ENCODE data around the gene WNT7B. TPM values are rescaled to one million over a fixed set of nuclear protein-coding genes. Genes with fewer than 3 reads are reported as not detected.

Gene WNT7B
- polyA plus RNA-seq, 1 of the 3 experiments (the other 2 are of a cell fraction) = 0.13 TPM

GRCh38 chr22:45892681-45893461, 84.1 kb downstream of the WNT7B start (continued):
- TF ChIP-seq, protein P1, sequence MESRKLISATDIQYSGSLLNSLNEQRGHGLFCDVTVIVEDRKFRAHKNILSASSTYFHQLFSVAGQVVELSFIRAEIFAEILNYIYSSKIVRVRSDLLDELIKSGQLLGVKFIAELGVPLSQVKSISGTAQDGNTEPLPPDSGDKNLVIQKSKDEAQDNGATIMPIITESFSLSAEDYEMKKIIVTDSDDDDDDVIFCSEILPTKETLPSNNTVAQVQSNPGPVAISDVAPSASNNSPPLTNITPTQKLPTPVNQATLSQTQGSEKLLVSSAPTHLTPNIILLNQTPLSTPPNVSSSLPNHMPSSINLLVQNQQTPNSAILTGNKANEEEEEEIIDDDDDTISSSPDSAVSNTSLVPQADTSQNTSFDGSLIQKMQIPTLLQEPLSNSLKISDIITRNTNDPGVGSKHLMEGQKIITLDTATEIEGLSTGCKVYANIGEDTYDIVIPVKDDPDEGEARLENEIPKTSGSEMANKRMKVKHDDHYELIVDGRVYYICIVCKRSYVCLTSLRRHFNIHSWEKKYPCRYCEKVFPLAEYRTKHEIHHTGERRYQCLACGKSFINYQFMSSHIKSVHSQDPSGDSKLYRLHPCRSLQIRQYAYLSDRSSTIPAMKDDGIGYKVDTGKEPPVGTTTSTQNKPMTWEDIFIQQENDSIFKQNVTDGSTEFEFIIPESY (IDR thresholded peaks at IDR 0.05; ENCODE audit: borderline replicate concordance, low read depth) = no peak
- no peak for TF ChIP-seq YY1 (IDR thresholded peaks at IDR 0.05; ENCODE audit: low read depth)

GRCh38 chr22:45891996-45892621, 84.9 kb downstream of the WNT7B start:
- DNase-seq = no peak
- 90% methylated on average over 4 of the region's 22 CpGs for WGBS (ENCODE audit: low lambda C conversion rate)
- Histone ChIP-seq H3K9me2 (no peaks in the 10 kb centered on the region), H3K9ac (no peak overlapping the region), H3K79me2 (ENCODE audit: insufficient read depth) (no peaks in the 10 kb centered on the region), H3K27ac (ENCODE audit: low read depth in 2 of 2, low read length in 1 of 2) (no peak overlapping the region), H2AFZ (ENCODE audit: low read depth) (no peak overlapping the region), H4K20me1 (ENCODE audit: insufficient read depth) (no peaks in the 10 kb centered on the region), H3K4me2 (no peak overlapping the region), H3K36me3 (replicated peaks in 1 of 2; ENCODE audit: control insufficient read depth in 1 of 2, insufficient read depth in 2 of 2, low read length in 1 of 2) (no peaks in the 10 kb centered on the region), H3K4me1 (ENCODE audit: control insufficient read depth in 1 of 2, insufficient read depth in 2 of 2, low read depth in 1 of 2, low read length in 1 of 2) (peaks cover 0 to 14% of the 10 kb centered on the region in 2 experiments; a peak in 1 of 4 replicates), H3F3A (replicated peaks; ENCODE audit: insufficient read depth) (no peaks in the 10 kb centered on the region), H3K4me3 (ENCODE audit: low read depth in 2 of 2, low read length in 1 of 2) (no peak overlapping the region), H3K9me3 (no peaks in the 10 kb centered on the region), H3K27me3 (ENCODE audit: insufficient read depth) (no peaks in the 10 kb centered on the region)
- ChIA-PET POLR2A (no interaction called here), CTCF (interaction anchor here (1.2 kb wide), 1 partner anchor 28 kb away, joined by 3 read pairs; no protein-coding TSS in a partner anchor)
- TF ChIP-seq USF1 (IDR thresholded peaks at IDR 0.05; ENCODE audit: borderline replicate concordance, low read depth) = no peak
- no peak for TF ChIP-seq MEF2A (IDR thresholded peaks at IDR 0.05; ENCODE audit: borderline replicate concordance, low read depth)
- TF ChIP-seq POLR2AphosphoS5 (IDR thresholded peaks at IDR 0.05; ENCODE audit: low read depth, low read length) = no peak
- TF ChIP-seq RAD21 (IDR thresholded peaks at IDR 0.05; ENCODE audit: low read length) = no peak
- TF ChIP-seq RXRA (IDR thresholded peaks at IDR 0.05; ENCODE audit: borderline replicate concordance, low read depth) = no peak
- TF ChIP-seq GATA2 (CRISPR knock-in tag; IDR thresholded peaks at IDR 0.05) = no peak
- TF ChIP-seq FOSL2 (IDR thresholded peaks at IDR 0.05; ENCODE audit: borderline replicate concordance, low read depth) = no peak
- TF ChIP-seq NRF1 (IDR thresholded peaks at IDR 0.05; ENCODE audit: low read depth, low read length) = no peak
- no peak for TF ChIP-seq TCF12 (IDR thresholded peaks at IDR 0.05)
- no peak for TF ChIP-seq MXI1 (IDR thresholded peaks at IDR 0.05; ENCODE audit: low read depth, low read length)
- no peak for TF ChIP-seq IRF3 (IDR thresholded peaks at IDR 0.05; ENCODE audit: low read depth, low read length)
- TF ChIP-seq GABPA (IDR thresholded peaks at IDR 0.05; ENCODE audit: low read depth) = no peak
- no peak for TF ChIP-seq RCOR1 (IDR thresholded peaks at IDR 0.05; ENCODE audit: low read length)
- TF ChIP-seq YY1 (IDR thresholded peaks at IDR 0.05; ENCODE audit: low read depth) = no peak
- TF ChIP-seq PBX3 (IDR thresholded peaks at IDR 0.05) = no peak
- TF ChIP-seq, protein P2, sequence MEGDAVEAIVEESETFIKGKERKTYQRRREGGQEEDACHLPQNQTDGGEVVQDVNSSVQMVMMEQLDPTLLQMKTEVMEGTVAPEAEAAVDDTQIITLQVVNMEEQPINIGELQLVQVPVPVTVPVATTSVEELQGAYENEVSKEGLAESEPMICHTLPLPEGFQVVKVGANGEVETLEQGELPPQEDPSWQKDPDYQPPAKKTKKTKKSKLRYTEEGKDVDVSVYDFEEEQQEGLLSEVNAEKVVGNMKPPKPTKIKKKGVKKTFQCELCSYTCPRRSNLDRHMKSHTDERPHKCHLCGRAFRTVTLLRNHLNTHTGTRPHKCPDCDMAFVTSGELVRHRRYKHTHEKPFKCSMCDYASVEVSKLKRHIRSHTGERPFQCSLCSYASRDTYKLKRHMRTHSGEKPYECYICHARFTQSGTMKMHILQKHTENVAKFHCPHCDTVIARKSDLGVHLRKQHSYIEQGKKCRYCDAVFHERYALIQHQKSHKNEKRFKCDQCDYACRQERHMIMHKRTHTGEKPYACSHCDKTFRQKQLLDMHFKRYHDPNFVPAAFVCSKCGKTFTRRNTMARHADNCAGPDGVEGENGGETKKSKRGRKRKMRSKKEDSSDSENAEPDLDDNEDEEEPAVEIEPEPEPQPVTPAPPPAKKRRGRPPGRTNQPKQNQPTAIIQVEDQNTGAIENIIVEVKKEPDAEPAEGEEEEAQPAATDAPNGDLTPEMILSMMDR (IDR thresholded peaks at IDR 0.05) = no peak
- TF ChIP-seq FOXJ3 (CRISPR knock-in tag; IDR thresholded peaks at IDR 0.05) = no peak
